NCI-H526 (cell line): Measurements from ENCODE around the gene MAP6.
A peak's percentile ranks its signal among the peaks of the same experiment; 100 is the strongest.

Experiments used
- DNase-seq, 2 experiments: peaks; one replicate each; lab custom pipeline; 2025; lab: John Stamatoyannopoulos, UW

MAP6 gene

DNA sequence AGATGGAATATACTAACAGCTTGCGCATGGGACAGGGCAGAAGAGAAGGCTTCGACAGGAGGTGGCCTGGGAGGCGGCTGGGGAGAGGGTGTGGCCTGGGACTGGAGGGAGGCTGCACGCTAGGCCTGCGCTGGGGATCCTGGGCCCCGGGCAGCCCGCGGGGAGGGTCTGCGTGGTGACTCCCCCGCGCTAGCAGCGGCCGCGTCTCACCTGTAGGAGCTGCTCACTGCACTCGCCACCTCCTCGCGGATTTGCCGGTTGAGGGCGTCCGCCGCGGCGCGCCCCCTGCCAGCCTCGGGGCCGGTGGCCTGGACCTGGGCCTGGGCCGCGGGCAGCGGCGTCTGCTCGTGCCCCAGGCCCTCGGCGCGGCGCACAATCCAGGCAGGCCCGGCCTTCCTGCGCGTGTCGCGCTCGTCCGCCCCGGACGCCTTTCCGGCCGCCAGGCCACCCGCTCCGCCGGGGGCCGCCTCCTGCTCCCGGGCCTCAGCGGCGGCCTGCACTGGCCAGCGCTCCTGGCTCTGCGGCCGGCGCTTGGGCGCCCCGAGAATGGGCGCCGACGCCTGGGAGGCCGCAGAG is 1.5 kb downstream of the MAP6 start:
- DNase-seq, result peak; percentile 13 to 84

DNA sequence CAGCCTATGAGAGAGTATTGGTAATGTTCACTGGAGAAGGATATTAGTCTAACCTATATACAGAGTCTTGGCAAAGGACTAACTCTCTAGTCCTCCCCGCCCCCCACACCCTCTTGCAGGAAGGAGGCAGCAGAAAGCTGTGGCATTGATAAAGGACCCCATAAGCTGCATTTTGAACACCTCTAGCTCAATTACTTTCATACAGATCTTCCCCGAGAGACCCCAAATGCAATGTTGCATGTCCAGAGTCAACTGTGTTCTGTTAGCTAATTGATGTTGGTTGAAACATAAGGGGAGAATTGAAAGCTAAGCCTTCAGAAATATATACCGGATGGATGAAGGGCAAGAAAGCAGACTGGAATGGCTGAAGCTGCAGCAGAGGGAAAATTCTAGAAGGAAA is 2.8 kb downstream of the MAP6 start:
- DNase-seq, result no peak

DNA sequence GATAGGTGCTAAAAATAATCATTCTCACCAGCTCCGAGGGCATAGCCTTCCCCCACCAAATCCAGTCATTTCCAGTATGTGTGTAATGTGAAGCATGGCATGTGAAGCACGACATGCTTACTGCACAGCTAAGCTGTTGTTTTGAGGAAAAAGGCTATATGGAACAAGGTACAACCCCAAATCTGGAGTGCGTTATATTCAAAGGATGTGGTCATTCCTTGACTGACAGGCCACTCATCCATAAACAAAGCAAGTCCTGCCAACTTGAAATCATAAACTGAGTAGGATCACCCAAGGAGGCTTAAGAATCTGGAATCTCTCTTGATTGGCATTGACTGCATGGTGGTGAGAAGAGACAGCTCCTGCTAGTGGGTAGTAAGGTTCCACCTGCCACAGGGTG is 3.7 kb downstream of the MAP6 start:
- no peak for DNase-seq

DNA sequence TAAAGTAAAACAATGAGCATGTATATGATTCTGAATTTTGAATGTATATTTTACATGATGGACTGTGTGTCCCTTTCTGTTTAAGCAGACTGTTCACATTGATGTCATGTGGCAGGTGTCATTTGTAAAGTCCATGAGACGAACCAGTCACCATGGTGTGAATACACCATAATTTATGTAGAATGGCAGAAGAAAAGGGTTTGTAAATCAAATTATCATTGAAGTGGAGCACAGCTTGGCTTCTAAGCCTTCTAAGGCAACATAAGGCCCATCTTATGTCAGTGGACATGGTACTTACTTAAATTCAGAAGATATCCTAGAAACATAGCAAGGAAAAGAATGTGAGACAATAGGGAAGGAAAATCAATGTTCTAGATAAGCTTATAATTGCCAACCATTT is 4.4 kb downstream of the MAP6 start:
- no peak for DNase-seq

DNA sequence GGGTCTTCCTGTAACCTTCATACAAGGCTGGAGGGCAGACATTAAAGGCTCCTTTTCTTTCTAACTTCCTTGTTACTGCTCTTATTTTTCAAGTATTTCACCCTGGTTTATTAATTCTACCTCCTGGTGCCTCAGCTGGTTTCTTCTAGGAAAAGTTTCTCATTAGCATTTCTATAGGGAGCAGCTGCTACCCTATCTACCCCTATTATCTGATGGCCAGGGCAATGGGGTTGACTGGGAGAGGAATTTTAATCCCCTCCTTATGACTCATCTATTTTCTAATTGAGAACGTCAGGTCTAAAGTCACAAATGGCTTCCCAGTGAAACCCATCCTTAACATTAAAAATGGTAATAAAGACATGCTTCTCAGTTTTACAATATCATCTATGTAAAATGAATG is 5.0 kb downstream of the MAP6 start:
- no peak for DNase-seq

DNA sequence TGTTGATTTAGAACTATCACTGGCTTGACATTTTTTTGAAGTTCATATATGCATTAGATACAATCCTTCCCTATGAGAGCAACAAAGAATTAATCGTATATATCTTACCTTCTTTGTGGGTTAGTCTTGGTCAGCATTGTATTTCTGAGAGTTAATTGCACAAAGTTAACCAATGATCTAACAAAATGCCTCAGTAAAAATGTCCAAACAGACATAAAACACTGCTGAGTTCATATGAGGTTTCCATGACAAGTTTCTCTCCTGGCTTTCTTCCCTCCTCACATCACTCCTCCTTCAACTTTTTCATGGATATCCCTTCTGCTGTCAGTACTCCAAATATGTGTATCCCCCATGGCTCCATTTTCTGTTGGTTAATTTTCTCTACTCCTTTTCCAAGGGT is 9.0 kb downstream of the MAP6 start:
- DNase-seq, result no peak

DNA sequence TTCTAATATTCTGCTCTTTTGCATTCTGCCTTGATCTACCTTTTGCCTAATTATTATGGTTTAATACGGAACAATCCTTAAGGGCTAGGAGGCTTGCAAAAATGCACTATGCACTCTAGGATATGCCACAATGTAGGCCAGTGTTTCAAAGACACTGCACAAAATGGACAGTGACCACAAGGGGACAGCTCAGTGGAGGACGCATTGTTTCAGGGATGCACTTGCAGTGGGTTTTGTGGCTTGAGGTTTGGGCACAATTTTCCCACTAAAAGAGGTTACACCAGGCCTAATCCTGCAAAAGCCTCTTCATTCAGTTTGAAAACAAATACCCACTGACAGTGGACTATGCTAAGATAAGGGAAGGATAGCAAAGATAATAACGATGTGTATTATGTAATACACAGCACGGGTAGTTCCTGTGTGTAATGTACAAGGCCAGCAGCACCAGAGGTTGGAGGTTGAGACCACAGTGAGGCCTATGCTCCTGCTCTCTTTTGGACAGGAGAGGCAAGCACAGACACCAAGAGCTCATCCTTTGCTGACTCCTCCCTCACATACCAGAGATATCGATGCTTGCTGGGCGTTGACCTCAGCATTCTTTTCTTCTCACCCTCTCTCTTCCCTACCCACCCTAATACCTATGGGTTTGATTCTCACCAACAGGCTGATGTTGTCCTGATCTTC is 12.7 kb downstream of the MAP6 start:
- DNase-seq, result no peak

DNA sequence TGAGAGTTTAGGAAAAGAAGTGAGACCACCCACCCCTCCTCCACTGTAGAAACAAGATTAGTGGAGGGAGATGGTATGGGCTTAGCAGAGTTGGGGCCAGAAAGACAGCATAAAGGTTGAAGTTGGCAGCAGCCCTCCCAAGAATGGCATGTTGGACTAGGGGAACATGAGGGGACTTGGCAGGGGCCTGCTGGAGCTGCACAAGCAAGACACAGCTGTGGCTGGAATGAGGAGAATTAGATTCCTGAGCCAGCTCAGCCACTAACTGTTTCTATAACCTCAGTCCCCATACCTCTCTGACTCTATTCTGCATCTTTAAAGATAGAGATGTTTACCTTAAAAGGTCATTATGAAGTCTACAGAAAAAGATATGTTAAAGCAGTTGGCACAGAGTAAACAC is 13.2 kb downstream of the MAP6 start:
- DNase-seq, result no peak

DNA sequence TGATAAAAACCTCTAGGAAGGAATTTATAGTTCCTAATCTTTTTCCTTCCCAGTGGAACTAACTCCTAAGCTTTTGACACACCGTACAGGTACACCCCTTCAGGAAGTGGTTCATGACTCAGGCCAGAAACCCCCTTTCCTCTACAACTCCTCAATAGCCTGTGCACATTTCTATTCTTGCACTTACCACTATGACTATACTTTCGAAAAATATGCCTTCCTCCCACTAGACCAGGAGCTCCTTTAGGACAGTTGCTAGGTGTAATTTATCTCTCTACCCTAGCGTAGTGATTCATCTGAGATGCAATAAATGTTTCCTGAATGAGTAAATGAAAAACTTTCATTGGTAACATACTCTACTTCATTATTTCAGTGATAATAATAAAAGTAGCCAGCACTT is 14.5 kb downstream of the MAP6 start:
- no peak for DNase-seq

DNA sequence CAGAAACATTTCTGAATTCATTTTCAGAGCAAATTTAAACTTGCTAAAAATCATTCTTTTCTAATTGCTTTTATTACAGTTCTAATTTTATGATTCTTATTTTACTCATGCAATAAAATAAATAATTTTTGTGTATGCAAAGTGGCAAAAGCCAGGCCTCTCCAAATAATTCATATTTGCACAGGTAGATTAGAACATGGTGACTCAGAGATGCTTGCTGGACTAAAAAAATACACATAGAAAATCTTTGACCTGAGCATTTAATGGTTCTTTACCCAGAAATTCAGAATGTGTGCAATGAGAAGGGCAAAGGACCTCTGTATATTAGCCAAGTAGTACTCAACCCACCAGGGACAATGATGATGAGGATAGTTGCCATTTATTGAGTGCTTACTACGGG is 15.3 kb downstream of the MAP6 start:
- DNase-seq, result no peak

DNA sequence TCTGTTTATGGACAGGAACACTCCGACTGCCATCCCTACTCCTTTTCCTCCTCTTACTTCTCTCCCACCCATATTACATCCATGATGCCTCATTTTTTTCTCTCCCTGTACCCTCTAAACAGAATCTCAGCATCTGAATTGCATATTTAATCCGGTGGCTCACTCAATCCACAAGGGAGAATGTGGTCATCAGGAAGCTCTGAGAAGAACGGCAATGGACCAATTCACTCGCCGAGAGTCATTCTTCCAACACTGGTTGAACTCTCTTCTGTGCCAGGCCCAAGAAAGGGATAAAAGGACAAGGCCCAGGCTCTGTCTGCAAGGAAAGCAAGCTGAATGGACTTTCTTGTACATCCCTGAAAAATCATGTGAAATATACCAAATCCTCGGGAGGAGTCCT is 15.9 kb downstream of the MAP6 start:
- DNase-seq, result no peak

DNA sequence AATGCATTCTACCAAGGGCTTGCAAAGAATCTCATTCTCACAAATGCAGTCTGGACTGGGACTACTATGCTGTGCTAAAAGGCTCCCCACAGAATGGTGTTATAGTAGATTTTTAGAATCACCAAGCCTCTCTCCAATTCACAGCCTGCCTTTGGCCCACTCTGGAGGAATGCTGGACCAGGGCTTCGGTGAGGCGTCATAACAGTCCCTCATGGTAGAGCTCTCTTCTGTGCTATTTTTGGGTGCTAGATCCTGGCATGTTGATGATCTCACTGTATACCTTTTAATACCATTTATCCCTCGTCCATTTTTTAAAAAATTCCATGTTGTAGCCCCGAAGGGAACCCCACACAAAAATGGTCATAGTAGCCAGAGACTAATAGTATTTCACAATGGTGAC is 17.6 kb downstream of the MAP6 start:
- DNase-seq, result no peak

DNA sequence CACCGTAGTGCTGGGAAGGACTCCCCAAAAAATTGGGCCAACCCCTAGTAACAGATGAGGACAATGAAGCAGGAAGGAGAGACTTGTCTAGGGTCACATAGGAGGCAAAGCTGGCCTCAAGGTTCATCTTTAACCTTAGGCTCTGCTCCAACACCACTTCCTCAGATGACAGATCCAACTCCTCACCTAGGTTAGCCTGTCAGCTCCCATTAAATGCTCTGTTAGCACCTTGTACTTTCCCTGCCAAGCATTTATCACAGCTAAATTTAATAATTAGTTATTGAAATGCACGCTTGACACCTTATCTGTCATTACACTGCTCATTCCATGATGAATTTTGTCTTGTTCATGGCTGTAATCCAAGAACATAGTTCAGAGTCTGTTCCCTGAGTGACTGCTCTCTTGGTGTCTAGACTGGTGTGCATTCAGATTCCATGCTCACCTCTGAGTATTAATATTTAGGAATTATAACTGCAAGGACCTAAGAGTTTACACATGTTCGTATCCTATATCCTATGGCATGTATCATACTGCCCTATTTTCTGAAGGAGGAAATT is 18.6 kb downstream of the MAP6 start:
- no peak for DNase-seq

DNA sequence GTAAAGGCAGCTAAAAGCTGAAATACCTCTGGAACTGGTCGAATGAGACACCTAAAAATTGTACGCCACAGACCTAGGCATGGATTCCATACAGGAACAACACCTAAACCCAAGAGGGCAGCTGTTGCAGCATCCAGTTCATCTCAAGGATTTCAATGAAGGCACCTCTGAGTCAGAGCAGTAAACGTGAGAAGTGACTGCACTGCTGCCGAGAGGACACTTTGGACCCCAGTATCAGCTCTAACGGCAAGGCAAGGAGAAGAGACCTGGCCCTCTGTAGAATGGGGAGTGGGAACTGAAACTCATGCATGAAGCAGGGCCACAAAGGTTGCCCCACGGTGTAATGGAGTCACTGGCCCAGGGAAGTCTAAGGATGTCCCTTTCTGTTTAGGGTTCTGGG is 23.9 kb downstream of the MAP6 start:
- no peak for DNase-seq

DNA sequence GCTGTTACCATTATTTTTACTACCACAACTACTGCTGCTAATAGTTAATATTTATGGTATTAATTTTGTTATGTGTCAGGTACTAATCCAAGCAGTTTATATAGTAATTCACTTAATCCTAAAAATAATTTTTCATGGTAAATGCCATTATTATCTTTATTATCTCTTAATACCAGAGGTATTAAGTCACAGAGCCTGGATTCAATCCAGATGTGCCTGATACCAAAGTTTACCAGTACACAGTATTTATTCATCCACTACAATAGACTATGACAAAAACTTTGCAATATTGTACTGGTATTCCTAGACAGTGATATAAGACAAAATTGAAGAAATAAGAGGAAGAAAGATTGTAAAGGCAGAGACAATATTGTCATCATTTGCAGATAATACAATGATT is 24.5 kb downstream of the MAP6 start:
- no peak for DNase-seq

DNA sequence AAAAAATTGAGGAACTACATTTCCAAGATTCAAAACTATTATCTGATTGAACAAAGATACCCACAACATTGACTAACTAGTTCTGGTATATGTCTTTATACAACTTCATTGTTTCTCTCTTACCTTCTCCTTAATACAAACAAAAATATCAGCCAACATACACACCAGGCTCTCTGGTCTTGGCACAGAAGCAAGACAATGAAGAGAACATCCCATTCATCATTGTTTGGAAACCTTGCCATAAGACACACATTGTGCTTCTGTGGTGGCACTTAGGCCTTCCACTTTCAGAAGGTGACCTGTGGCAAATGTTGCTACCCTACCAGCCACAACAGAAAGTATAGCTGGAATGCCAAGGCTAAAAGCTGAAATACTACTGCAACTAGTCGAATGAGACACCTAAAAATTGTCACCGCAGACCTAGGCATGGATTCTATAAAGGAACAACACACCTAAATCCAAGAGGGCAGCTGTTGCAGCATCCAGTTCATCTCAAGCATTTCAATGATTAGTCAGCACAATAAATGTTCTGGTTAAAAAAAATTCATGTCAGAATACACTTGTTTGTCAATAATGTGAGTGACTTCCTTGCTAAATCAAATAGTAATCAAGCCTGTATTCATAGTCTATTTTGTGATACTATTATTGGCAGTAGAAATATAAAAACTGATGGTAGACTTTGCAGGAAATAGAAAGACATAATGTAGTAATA is 26.3 kb downstream of the MAP6 start:
- DNase-seq, result no peak

DNA sequence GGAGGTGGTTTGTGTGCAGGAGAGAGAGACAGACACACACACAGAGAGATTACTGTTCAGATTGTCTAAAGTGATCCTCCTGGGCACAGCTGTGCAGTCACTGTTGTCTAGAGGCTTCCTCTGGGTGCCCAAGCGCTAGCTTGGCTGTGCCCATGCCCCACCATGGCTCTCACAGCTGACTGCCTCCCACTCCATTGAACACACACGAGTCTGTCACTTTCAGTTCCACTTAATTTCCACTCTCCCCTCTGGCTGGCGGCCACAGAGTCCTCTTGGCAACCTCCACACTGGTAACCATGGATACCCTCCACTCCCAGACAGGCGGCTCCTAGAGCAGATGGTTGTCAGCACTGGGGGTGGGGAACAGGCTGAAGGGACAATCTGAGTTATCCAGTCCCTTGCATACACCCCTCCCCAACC is 29.1 kb downstream of the MAP6 start:
- peak; percentile 68 to 76 for DNase-seq

DNA sequence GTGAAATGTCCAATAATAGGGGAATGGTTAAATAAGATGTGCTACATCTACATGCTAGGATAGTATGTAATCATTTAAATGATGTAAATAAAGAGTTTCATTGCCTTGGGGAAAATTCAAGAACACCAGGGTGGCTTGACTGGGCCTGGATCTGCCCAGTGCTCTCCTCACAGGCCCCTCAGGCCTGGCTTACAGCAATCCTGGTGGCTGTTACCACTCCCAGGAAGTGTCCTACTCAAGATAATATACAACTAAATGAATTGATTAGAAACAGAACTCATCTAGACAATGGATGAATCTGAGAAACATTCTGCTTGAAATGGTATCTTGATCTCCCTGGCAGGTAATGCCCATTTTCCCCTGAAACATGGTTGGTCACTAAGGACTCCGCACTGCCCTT is 30.8 kb downstream of the MAP6 start:
- DNase-seq, result no peak

DNA sequence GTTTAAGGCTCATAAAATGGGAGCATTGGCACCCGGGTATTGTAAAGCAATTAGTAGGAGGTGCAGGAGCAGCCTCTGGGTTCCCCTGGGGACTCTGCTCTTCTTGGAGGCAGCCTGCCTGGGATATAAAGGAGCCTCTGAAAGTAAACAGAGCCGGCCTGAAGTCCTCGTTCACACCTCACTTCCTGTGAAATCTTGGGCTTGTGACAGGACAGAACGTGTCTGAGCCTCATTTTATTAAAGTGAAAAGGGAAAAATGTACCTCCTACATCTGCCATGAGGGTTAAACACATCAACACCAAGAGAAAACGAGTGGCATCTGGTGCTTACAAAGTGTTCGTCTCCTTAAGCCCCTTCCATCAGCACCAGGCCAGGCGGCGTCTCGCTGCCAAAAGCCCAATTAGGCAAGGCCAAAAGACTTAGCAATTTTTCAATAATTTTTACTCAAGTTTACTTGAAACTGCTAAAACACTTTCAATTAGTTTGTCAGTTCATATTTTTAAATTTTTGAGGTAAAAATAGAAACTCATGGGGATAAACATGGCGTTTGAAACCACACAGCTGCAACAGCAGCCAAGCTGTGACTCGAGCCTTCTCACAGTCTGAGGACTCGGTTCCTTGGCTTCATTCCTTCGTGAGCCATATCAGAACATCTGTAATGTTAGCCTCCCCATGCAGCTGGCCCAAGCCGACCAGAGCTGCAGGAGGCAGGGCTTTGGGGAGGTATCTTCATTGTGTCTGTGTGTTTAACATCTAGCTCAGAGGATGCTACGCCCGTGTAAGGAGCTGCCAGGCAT is 33.6 kb downstream of the MAP6 start:
- DNase-seq, result no peak

DNA sequence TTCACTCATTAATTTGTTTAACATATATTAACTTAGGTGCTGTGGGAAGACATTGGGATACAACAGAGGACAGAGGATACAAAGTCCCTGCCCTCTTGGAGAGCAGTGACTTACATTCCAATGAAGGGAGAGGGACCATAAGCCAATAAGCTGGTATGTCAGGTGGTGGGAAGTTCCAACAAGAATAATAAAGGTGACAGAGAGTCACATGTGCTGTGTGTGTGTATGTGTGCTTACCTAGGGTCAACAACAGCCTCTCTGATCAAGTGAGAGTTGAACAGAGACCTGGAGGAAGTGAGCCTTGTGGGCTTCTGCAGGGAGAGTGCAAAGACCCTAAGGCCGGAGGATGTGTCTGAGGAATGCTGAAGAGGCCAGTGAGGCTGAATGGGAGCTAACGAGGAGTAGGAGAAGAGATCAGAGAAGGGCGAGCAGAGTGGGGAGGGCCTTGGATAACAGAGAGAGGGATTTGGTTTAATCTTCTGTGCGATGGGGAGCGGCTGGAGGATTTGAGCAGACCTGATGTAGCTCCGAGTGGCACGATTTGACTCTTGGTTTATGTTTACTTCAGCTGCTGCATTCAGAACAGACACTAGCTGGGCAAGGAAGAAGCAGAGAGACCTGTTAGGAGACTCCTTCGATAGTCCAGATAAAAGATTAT is 35.3 kb downstream of the MAP6 start:
- DNase-seq, result no peak

DNA sequence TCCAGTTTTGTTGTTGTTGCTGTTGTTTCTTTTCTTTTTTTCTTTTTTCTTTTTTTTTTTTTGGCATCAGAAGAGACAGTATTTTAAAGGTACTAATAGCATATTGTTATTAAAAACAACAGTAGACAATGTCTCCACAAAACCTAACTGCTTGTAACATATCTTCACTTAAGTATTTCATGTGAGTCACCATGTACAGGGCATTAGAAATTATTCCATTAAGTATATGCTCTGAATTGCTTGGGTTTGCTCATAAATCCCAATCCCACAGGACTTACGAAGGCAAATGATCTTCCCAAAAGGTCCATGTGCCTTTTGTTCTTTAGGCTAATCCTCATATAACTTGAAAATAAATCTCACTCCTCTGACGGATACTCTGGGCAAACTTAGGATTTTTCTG is 35.9 kb downstream of the MAP6 start:
- DNase-seq, result no peak

DNA sequence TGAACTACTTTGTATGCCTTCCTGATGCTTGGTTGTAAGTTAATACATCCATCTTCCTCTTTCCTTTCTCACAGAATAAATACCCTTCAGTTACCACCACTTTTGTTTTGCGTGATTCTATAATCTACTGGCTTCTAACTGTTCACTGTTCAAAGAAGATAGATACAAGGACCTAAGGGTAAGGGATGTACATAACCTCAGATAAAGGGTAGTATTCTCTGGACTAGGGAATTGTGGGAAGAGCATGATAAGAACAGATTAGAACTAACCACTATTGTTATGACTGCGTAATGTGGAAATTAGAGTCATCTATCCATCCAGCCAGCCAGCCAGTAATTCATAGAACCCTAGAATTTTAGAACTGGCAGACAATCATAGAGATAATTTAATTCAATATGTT is 36.4 kb downstream of the MAP6 start:
- DNase-seq, result no peak
